ENCODE results near the gene SYT7.

GRCh38 chr11:61474013-61474643 is 106.7 kb downstream of the SYT7 start:
- no peak for TF ChIP-seq CTCF (IDR thresholded peaks at IDR 0.05)
- TF ChIP-seq POLR2A (IDR thresholded peaks at IDR 0.05) = no peak
- TF ChIP-seq EP300 (IDR thresholded peaks at IDR 0.05) = no peak
